Fibroblast of lung (primary cell): ENCODE measurements around the gene CETN3.

Experiments used
- CTCF ChIP-seq, 2 donors: IDR thresholded peaks in 1 of 2; conservative IDR thresholded peaks in 1 of 2; 1 replicate in 1 of 2; 2 replicates in 1 of 2; pipeline ENCODE4 v1.5.1; 2011 to 2012; ENCODE audit warnings: low read length in 2 of 2, control low read depth in 1 of 2, inconsistent platforms in 1 of 2, low read depth in 1 of 2, mild to moderate bottlenecking in 1 of 2
- EZH2 ChIP-seq: IDR thresholded peaks from 2 replicates; pipeline ENCODE4 v1.5.1; 2012; ENCODE audit warnings: low read length, control low read depth, mild to moderate bottlenecking; ENCODE audit errors: missing control alignments

- TF ChIP-seq CTCF (conservative IDR thresholded peaks at IDR 0.05 in 1 of 2, IDR thresholded peaks at IDR 0.05 in 1 of 2; ENCODE audit: low read depth in 1 of 2, low read length in 2 of 2), result no peak
- TF ChIP-seq EZH2, result no peak
These were observed 63.9 kb downstream of the CETN3 start for GRCh38 chr5:90345684-90346083.
